ENCODE data around the gene SPESP1.

GRCh38 chr15:68939501-68939900 lies 9.2 kb downstream of the SPESP1 start:
- TF ChIP-seq ZNF444 (CRISPR knock-in tag; IDR thresholded peaks at IDR 0.05) (no peak), ATF2 (CRISPR knock-in tag; IDR thresholded peaks at IDR 0.05) (no peak), ARHGAP35 (IDR thresholded peaks at IDR 0.05; ENCODE audit: partially characterized antibody) (no peak), ID3 (CRISPR knock-in tag; IDR thresholded peaks at IDR 0.05) (no peak), ID3 (tag; IDR thresholded peaks at IDR 0.05) (no peak), ATF6 (CRISPR knock-in tag; IDR thresholded peaks at IDR 0.05) (no peak), SPI1 (IDR thresholded peaks at IDR 0.05; ENCODE audit: borderline replicate concordance, low read depth, low read length) (no peak), CREB1 (IDR thresholded peaks at IDR 0.05) (no peak), CREB1 (CRISPR knock-in tag; IDR thresholded peaks at IDR 0.05) (no peak), CTCF (IDR thresholded peaks at IDR 0.05 in 2 of 3, conservative IDR thresholded peaks at IDR 0.05 in 1 of 3; ENCODE audit: insufficient read depth in 2 of 3, low read depth in 1 of 3, low read length in 3 of 3) (no peak), TAF1 (IDR thresholded peaks at IDR 0.05; ENCODE audit: control insufficient read depth, extremely low read depth, insufficient read depth, low read length, severe bottlenecking) (no peak), ZNF561 (CRISPR knock-in tag; conservative IDR thresholded peaks at IDR 0.05) (no peak), SMARCA5 (IDR thresholded peaks at IDR 0.05) (no peak)

All from K562 (cell line).